GM12865 (cell line): ENCODE measurements around the gene C1orf226.

Experiments used
- DNase-seq: peaks from one replicate; pipeline ENCODE4 v3.0.0; 2010; ENCODE audit warnings: low read depth
- H3K4me3 ChIP-seq: 2 replicates; pipeline ENCODE4 v1.5.1; 2011; ENCODE audit warnings: mild to moderate bottlenecking, low read depth, low read length, control low read depth
- TF ChIP-seq, protein P1 (sequence below): IDR thresholded peaks from 2 replicates; pipeline ENCODE4 v1.5.1; 2011; ENCODE audit warnings: low read length, control low read depth, low read depth, inconsistent platforms; ENCODE audit not compliant: insufficient read depth; ENCODE audit errors: missing control alignments

Gene C1orf226

DNA sequence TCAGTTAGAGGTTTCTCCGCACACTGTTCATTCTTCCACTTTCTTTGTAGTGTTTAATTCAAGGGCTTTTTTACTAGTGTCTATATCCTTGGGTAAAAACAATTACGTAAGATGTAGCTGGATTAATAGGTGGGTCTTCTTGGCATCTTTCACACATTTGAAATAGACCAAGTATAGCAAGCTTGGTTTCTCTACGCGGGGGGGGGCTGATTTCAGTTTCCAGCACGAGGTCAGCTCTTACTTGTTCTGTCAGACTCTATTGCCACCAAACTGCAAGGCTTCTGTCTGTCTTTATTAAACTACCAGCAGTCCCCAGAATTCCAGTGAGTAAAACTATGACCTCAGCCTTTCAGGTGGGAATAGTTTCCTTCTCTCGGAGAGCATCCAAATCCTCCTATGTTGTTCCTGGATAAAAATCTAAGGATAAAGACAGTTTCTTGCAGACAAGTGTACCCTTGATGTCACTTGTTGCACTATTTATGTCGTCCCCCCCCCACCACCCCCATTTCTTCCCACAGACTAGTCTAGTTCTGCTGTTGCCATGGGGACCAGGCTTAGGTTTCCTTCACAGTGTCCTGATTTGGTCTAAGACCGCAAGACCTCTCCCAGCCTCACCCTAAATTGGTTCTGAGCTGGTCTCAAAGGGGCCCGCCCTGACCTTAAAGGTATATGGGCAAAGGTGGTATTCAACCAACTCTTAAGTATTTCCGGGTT is 21.8 kb upstream of the C1orf226 start:
- TF ChIP-seq, protein P1, sequence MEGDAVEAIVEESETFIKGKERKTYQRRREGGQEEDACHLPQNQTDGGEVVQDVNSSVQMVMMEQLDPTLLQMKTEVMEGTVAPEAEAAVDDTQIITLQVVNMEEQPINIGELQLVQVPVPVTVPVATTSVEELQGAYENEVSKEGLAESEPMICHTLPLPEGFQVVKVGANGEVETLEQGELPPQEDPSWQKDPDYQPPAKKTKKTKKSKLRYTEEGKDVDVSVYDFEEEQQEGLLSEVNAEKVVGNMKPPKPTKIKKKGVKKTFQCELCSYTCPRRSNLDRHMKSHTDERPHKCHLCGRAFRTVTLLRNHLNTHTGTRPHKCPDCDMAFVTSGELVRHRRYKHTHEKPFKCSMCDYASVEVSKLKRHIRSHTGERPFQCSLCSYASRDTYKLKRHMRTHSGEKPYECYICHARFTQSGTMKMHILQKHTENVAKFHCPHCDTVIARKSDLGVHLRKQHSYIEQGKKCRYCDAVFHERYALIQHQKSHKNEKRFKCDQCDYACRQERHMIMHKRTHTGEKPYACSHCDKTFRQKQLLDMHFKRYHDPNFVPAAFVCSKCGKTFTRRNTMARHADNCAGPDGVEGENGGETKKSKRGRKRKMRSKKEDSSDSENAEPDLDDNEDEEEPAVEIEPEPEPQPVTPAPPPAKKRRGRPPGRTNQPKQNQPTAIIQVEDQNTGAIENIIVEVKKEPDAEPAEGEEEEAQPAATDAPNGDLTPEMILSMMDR: no peak
- no peak overlapping the region for H3K4me3 ChIP-seq
- peak; percentile 20 for DNase-seq

DNA sequence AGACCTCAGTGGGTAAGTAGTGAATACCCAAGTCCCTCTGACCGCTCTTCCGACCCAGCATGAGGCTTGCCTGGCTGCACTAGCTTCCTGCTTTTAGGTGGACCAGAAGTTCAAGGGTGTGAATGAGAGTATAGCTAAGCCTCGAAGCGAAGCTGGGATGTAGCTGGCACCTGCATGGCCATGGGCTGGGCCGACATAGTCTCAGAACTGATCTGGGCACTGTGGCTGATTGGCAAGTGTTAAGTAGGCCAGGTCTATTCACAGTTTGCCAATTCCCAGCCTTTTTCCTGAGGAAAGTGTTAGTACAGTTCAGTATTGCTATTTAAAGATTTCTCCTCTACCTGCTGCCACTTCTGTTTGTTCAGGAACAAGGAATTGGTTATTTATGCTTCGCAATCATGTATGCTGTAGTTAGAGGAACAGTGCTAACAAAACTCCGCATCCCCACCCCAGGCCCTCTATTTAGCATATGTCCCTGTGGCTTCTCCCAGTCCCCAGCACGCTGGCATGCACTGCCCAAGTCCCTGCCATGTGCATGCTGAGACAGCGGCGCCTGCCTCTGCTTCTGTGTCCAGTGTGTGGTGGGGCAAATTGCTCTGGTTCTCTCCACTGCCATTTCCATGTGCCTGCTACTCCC is 21.2 kb upstream of the C1orf226 start:
- DNase-seq: no peak
- H3K4me3 ChIP-seq: no peak overlapping the region
- TF ChIP-seq, protein P1: no peak

DNA sequence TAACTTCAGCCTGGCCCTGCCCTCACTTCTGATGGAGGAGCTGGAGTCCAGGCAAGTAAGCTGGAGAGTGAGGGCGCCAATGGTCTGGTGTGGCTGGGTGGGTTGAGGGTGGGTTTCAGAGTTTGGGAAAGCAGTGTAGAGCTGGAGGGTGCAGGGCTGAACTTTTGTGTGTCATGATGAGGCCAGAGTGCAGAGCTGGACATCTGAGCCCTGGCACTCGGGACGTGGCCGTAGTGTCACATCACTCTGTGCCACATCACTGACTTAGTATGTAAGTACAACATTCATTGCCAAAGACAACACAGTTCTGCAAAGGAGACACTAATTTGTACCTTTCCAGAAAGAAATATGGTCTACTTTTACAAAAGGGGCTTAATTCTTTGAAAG is 20.7 kb upstream of the C1orf226 start:
- TF ChIP-seq, protein P1: no peak
- DNase-seq: no peak
- H3K4me3 ChIP-seq: no peak overlapping the region

DNA sequence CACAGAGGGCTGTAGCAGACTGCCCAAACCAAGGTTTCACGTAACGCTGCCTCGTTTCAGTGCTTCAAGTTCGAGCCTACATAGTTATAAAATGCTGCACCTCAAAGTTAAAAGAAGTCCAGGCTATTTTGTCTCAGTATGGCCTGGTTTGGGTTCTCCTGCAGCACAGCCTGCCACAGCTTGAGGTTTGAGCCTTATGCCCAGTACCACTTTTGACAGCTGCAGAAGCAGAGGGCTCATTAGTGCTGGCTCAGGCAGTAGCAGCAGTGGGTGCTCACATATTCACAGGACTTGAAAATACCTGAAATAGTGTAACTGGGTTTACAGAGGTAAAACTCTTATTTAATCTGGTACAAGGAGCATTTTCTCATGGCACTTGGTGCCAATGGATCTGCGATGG is 20.2 kb upstream of the C1orf226 start:
- H3K4me3 ChIP-seq: no peak overlapping the region
- TF ChIP-seq, protein P1: no peak
- no peak for DNase-seq

GRCh38 chr1:162363823-162364222 is 17.7 kb upstream of the C1orf226 start:
- TF ChIP-seq, protein P1: no peak
- H3K4me3 ChIP-seq: no peak overlapping the region
- DNase-seq: no peak

- TF ChIP-seq, protein P1: no peak
- H3K4me3 ChIP-seq: no peak overlapping the region
- DNase-seq: no peak
These were observed 17.0 kb upstream of the C1orf226 start for GRCh38 chr1:162364498-162364897.
